ENCODE measurements around the gene TRPM3. TPM values are rescaled to one million over a fixed set of nuclear protein-coding genes. Genes with fewer than 3 reads are reported as not detected.

The TRPM3 gene
- total RNA-seq, 2 experiments from 2014 or later: not detected

DNA sequence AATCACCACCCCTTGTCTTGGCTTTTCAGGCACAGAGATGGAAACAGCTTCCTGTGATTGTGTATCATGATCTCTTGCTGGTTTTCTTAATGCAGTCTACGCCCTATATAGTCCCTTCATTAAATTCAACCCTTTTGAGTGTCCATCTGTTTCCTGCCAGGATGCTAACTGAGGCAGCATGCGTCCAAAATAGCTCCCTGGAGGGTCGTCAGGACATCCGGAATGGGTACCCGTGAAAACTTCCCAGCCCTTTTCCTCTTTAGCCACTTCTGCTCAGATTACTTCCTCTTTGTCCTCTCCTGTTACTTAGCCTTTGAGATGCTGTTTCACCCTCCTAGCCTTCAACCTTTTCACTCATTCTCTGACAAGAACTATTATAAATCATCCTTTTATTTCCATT lies 627.2 kb downstream of the TRPM3 start:
- H3K27ac Mint-ChIP-seq: no peak overlapping the region
- no peak for DNase-seq
- no peaks in the 10 kb centered on the region for H3K9me3 Mint-ChIP-seq
- H3K4me3 Mint-ChIP-seq: no peak overlapping the region
- ChIA-PET POLR2A (no interaction called here), CTCF (no interaction called here)
- intact Hi-C loops (cut with micrococcal nuclease): loop anchor here (10.0 kb wide), 1 partner anchor 149 kb away; no protein-coding TSS in a partner anchor
- H3K36me3 Mint-ChIP-seq: no peaks in the 10 kb centered on the region
- peaks cover 4% of the 10 kb centered on the region for H3K27me3 Mint-ChIP-seq
- peaks cover 4% of the 10 kb centered on the region for H3K4me1 Mint-ChIP-seq (ENCODE audit: low read depth)

DNA sequence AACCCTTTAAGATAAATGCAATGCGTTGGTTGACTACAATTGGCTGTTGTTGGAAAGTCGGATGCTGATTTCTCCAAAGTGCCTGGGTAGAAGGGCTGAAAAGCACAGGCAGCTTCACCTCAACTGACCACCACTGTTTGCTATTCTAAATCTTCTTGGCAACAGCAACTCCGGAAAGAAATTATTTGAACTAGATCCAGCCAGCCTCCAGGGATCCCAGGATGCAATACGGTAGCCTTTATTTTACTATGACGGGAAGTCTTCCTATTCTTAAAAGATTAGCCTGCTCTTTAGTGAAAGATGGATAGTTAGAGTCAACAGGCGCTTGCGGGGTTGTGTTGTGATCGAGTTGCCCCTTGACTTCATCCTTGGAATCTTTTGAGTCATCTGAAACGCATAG lies 628.4 kb downstream of the TRPM3 start:
- no peaks in the 10 kb centered on the region for H3K9me3 Mint-ChIP-seq
- no peaks in the 10 kb centered on the region for H3K36me3 Mint-ChIP-seq
- peaks cover 4% of the 10 kb centered on the region for H3K4me1 Mint-ChIP-seq (ENCODE audit: low read depth)
- H3K27me3 Mint-ChIP-seq: peaks cover 4% of the 10 kb centered on the region
- intact Hi-C loops (cut with micrococcal nuclease): loop anchor here (10.0 kb wide), 1 partner anchor 148 kb away; no protein-coding TSS in a partner anchor
- H3K27ac Mint-ChIP-seq: no peak overlapping the region
- POLR2A ChIA-PET: no interaction called here
- no peak overlapping the region for H3K4me3 Mint-ChIP-seq
- CTCF ChIA-PET: no interaction called here
- no peak for DNase-seq

DNA sequence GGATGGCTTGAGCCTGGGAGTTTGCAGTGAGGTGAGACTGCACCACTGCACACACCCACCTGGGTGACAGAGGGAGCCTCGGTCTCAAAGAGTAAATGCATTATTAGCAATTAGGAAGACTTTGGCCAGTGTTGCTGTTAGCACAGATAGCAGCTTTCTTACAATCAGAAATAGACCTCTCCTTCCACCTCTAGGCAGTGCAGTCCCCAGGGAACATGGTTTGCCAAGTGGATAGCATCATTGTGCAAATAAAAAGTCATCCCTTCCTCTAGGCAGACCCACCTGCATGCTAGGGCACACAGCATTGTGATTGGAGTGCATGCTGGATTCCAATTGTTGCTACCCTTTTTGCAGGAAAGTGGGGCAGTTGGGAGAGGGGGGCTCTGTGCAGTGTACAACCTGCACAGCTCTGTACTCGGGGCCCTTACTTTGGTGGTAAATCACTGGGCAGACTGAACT lies 629.1 kb downstream of the TRPM3 start:
- H3K9me3 Mint-ChIP-seq: no peaks in the 10 kb centered on the region
- CTCF ChIA-PET: no interaction called here

DNA sequence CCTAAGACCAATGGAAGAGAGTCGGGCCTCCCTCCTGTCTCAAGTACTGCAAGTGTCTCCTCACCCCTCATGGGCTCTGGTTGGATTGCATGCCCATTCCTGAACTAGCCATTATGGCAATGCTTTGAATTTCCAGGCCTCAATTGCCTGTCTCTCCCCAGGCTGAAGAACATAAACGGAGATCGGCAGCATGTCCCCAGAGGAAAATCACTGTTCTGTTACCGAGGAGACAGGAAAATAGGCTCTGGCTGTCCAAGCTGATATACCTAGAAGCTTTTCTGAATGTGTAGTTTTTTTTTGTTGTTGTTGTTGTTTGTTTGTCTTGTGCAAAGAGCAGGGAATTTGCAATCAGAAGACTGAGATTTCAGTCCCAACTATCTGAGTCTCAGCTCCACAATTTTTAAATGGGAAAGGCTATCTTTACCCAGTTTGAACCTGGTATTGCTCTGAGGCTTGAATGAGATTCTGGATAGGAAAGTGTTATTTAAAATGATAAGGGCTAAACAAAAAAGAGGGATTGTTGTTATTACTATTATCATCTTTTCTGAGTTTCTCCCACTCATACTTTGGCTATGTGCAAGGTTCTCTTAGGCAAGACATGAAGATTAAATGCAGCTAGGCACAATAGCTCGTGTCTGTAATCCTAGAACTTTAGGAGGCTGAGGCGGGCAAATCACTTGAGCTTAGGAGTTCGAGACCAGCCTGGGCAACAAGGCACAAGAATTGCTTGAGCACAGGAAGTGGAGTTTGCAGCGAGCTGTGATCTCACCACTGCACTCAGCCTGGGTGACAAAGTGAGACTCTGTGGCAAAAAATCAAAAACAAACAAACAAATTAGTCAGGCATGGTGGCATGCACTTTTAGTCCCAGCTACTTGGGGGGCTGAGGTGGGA lies 629.7 kb downstream of the TRPM3 start:
- Mint-ChIP-seq H3K4me3 (no peak overlapping the region), H3K4me1 (ENCODE audit: low read depth) (peaks cover 4% of the 10 kb centered on the region), H3K36me3 (no peaks in the 10 kb centered on the region), H3K9me3 (no peaks in the 10 kb centered on the region), H3K27ac (no peak overlapping the region), H3K27me3 (peaks cover 4% of the 10 kb centered on the region)
- no peak for DNase-seq
- ChIA-PET POLR2A (no interaction called here), CTCF (interaction anchor here (1.0 kb wide), 1 partner anchor 152 kb away, joined by 3 read pairs; no protein-coding TSS in a partner anchor)
- intact Hi-C loops (cut with micrococcal nuclease): loop anchor here (10.0 kb wide), 1 partner anchor 147 kb away; no protein-coding TSS in a partner anchor

More for the DNA sequence above, 629.1 kb downstream of the TRPM3 start:
- Mint-ChIP-seq H3K27me3 (peaks cover 4% of the 10 kb centered on the region), H3K4me3 (no peak overlapping the region), H3K4me1 (ENCODE audit: low read depth) (peaks cover 4% of the 10 kb centered on the region), H3K27ac (no peak overlapping the region), H3K36me3 (no peaks in the 10 kb centered on the region)
- intact Hi-C loops (cut with micrococcal nuclease): loop anchor here (10.0 kb wide), 1 partner anchor 148 kb away; no protein-coding TSS in a partner anchor
- POLR2A ChIA-PET: no interaction called here
- no peak for DNase-seq

DNA sequence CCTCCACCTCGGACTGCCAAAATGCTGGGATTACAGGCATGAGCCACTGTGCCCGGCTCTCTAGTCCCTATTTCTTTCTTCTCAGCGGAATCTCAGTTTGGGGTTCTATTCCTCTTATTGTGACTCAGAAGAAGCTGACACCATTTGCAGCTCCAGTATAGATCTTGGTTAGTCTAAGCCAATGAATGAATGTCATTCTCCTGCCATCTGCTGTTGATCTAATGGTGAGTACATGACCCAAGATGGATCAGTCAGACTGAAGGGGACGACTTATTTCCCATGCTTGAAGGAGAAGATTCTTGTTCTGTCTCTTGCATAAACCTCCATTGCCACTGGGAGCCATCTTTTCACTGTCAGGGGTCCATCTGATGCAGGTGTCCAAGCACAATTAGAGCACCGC lies 630.9 kb downstream of the TRPM3 start:
- intact Hi-C loops (cut with micrococcal nuclease): loop anchor here (10.0 kb wide), 1 partner anchor 146 kb away; no protein-coding TSS in a partner anchor
- H3K4me1 Mint-ChIP-seq (ENCODE audit: low read depth): peaks cover 4% of the 10 kb centered on the region
- H3K4me3 Mint-ChIP-seq: no peak overlapping the region
- peaks cover 4% of the 10 kb centered on the region for H3K27me3 Mint-ChIP-seq
- CTCF ChIA-PET: no interaction called here
- POLR2A ChIA-PET: interaction anchor here (0.6 kb wide), 1 partner anchor 35 kb away, joined by 4 read pairs; no protein-coding TSS in a partner anchor
- H3K27ac Mint-ChIP-seq: no peak overlapping the region
- DNase-seq: no peak
- H3K36me3 Mint-ChIP-seq: no peaks in the 10 kb centered on the region
- H3K9me3 Mint-ChIP-seq: no peaks in the 10 kb centered on the region

DNA sequence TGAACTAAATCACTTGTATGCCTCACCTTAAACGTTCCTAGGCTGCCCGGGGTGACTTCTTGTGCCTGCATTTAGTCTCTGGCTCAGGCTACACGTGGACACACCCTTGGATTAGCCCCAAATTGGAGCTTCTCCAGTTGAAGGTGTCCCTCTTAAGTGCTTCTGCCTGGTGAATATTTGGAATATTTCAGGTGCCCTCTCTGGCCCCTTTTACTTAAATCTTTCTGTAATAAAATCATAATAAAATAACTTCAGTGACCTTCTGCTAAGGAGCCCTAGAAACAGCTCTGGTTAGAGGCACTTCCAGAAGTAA lies 632.7 kb downstream of the TRPM3 start:
- Mint-ChIP-seq H3K27ac (no peak overlapping the region), H3K4me1 (ENCODE audit: low read depth) (peaks cover 6% of the 10 kb centered on the region), H3K9me3 (no peaks in the 10 kb centered on the region), H3K27me3 (peaks cover under 1% of the 10 kb centered on the region), H3K36me3 (no peaks in the 10 kb centered on the region), H3K4me3 (no peak overlapping the region)
- POLR2A ChIA-PET: no interaction called here
- intact Hi-C loops (cut with micrococcal nuclease): loop anchor here (2.0 kb wide), 1 partner anchor 22 kb away; no protein-coding TSS in a partner anchor
- DNase-seq: no peak
- CTCF ChIA-PET: interaction anchor here (1.0 to 1.6 kb wide), 4 partner anchors 9 to 114 kb away, joined by 3 to 5 read pairs (median 4); no protein-coding TSS in a partner anchor

DNA sequence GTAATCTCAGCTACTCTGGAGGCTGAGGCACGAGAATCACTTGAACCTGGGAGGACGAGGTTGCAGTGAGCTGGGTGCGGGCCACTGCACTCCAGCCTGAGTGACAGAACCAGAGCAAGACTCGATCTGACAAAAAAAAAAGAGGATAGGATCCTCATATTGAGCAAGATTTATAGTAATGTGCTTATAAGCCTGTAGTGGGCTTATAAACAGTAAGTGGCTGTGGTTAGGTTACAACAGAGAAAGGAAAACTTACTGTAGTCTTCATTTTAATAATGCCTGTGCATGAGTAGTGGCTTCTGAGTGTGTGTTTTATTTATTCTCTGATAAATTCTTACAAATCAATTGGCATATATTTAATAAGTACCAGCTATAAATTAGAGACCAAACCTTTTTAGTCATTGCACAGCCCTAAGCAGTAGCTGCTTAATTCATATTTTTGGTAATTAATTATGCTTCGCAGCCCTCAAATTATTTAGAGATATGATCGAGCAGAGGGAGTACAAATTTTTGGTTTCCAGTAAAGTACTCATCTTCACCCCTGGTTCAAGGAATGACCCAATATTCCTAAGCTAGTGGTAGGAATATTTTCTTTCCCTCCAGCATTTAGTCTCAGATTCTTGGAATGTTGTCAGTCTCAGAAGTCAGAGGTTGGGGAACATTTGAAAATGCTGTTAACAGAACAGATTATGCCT lies 633.2 kb downstream of the TRPM3 start:
- CTCF ChIA-PET: interaction anchor here (1.0 to 1.6 kb wide), 4 partner anchors 9 to 114 kb away, joined by 3 to 5 read pairs (median 4); no protein-coding TSS in a partner anchor
- no peaks in the 10 kb centered on the region for H3K9me3 Mint-ChIP-seq
- DNase-seq: no peak
- peaks cover 7% of the 10 kb centered on the region for H3K4me1 Mint-ChIP-seq (ENCODE audit: low read depth)
- H3K4me3 Mint-ChIP-seq: no peak overlapping the region
- H3K36me3 Mint-ChIP-seq: no peaks in the 10 kb centered on the region
- POLR2A ChIA-PET: no interaction called here
- H3K27me3 Mint-ChIP-seq: no peaks in the 10 kb centered on the region
- no peak overlapping the region for H3K27ac Mint-ChIP-seq
- intact Hi-C loops (cut with micrococcal nuclease): loop anchor here (2.0 kb wide), 1 partner anchor 21 kb away; no protein-coding TSS in a partner anchor

DNA sequence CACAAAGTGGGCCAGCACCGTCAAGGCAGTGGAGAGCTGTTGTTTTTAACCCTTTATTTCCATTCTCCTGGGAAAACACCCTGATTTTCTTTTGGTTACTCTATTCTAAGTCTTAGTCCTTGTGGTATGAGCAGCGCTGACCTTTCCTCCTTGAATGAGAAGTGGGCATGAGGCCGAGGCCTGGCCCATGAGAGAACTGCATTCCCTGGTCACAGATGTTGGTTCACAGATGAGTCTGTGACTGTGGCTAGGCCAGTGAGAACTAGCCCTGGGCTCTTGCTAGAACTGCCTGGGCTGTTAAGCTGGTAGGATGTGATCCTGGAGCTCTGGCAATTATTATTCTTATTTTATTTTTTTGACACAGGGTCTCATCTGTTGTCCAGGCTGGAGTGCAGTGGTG lies 635.3 kb downstream of the TRPM3 start:
- no peak for DNase-seq
- ChIA-PET POLR2A (no interaction called here), CTCF (interaction anchor here (1.1 kb wide), 1 partner anchor 114 kb away, joined by 3 read pairs; no protein-coding TSS in a partner anchor)
- Mint-ChIP-seq H3K9me3 (no peaks in the 10 kb centered on the region), H3K4me3 (no peak overlapping the region), H3K36me3 (no peaks in the 10 kb centered on the region), H3K27ac (no peak overlapping the region), H3K27me3 (no peaks in the 10 kb centered on the region), H3K4me1 (ENCODE audit: low read depth) (peaks cover 7% of the 10 kb centered on the region)
- intact Hi-C loops (cut with micrococcal nuclease): no loop called here

DNA sequence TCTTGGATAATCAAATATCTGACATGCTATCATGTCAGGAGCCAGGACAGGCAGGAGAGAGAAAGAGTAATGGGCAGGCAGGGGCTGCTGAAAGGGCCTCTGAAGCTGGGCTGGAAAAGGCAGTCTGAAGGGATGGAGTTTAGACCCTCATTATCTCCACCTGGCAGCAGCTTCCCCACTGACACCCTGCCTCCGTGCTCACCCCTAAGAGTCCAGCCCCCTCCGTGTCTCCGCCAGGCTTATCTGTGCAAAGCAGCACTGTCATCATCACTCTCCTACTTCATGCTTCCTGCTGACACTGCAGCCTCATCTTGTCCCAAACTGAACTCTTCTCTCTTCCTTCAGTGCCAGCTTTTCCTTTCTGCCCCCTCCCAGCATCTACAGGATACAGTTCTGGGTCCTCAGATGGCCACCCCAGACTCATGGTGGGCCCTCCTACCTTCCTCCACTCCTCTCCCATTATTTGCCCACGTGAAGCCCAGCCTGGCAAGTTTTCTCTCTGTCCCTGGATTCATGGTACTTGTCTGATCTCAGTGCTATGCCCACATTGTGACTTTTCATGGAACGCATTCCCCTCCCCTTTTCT lies 636.1 kb downstream of the TRPM3 start:
- no peaks in the 10 kb centered on the region for H3K27me3 Mint-ChIP-seq
- H3K27ac Mint-ChIP-seq: no peak overlapping the region
- peaks cover 7% of the 10 kb centered on the region for H3K4me1 Mint-ChIP-seq (ENCODE audit: low read depth)
- intact Hi-C loops (cut with micrococcal nuclease): no loop called here
- H3K4me3 Mint-ChIP-seq: no peak overlapping the region
- H3K9me3 Mint-ChIP-seq: no peaks in the 10 kb centered on the region
- no peak for DNase-seq
- CTCF ChIA-PET: interaction anchor here (0.9 to 2.0 kb wide), 8 partner anchors 10 to 145 kb away, joined by 3 to 13 read pairs (median 5); no protein-coding TSS in a partner anchor
- H3K36me3 Mint-ChIP-seq: no peaks in the 10 kb centered on the region
- POLR2A ChIA-PET: no interaction called here

DNA sequence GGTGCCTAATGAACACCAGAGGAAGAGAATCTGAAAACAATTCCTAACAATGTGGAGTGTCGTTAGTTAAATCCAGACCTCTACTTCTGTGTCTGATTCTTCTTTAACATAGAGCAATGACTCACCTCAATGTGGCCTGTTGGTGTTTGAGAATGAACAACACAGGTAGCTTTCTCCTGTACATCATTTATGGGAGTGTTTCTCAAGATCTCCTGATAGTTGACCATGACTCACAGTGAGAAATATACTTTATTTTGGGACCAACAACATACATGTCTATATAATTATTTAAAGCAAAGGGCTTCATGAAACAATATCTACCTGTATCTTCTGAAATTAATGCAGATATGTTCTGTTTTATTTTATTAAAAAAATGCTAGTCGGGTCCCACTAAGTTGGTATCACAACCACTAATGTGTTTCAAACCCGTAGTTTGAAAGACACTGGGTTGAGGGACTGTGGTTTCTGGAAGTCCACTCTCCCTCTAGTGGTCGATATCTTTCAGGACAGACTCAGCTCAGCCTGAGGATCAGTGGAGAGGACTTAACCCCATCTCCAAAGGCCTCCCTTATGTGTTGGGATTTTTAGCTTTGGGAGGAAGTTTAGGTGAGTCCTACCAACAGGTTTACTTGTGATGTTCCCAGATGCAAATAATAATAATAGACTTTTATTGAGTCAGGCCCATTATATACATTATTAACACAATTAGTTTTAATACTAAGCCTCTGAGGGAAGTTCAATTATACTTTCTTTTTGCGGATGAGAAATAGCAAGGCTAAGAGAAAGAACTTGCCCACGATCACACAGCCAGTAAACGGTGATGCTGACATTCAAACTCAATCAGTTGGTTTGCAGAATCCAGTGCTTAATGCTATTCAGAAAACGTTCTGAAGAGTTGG lies 636.9 kb downstream of the TRPM3 start:
- Mint-ChIP-seq H3K27ac (no peak overlapping the region), H3K9me3 (no peaks in the 10 kb centered on the region), H3K4me1 (ENCODE audit: low read depth) (peaks cover 7% of the 10 kb centered on the region), H3K27me3 (no peaks in the 10 kb centered on the region), H3K4me3 (no peak overlapping the region), H3K36me3 (no peaks in the 10 kb centered on the region)
- intact Hi-C loops (cut with micrococcal nuclease): loop anchor here (1.0 kb wide), 1 partner anchor 64 kb away; no protein-coding TSS in a partner anchor
- CTCF ChIA-PET: interaction anchor here (0.8 to 2.0 kb wide), 10 partner anchors 10 to 144 kb away, joined by 3 to 13 read pairs (median 4); no protein-coding TSS in a partner anchor
- DNase-seq: peak; percentile 21
- POLR2A ChIA-PET: no interaction called here

GRCh38 chr9:70481471-70481870 lies 640.0 kb downstream of the TRPM3 start:
- H3K27ac Mint-ChIP-seq: no peak overlapping the region
- H3K9me3 Mint-ChIP-seq: no peaks in the 10 kb centered on the region
- DNase-seq: no peak
- no peaks in the 10 kb centered on the region for H3K36me3 Mint-ChIP-seq
- CTCF ChIA-PET: no interaction called here
- intact Hi-C loops (cut with micrococcal nuclease): no loop called here
- POLR2A ChIA-PET: no interaction called here
- peaks cover 7% of the 10 kb centered on the region for H3K4me1 Mint-ChIP-seq (ENCODE audit: low read depth)
- H3K27me3 Mint-ChIP-seq: no peaks in the 10 kb centered on the region
- H3K4me3 Mint-ChIP-seq: no peak overlapping the region
